Measurements from ENCODE around the gene SF3B4.

The SF3B4 gene

DNA sequence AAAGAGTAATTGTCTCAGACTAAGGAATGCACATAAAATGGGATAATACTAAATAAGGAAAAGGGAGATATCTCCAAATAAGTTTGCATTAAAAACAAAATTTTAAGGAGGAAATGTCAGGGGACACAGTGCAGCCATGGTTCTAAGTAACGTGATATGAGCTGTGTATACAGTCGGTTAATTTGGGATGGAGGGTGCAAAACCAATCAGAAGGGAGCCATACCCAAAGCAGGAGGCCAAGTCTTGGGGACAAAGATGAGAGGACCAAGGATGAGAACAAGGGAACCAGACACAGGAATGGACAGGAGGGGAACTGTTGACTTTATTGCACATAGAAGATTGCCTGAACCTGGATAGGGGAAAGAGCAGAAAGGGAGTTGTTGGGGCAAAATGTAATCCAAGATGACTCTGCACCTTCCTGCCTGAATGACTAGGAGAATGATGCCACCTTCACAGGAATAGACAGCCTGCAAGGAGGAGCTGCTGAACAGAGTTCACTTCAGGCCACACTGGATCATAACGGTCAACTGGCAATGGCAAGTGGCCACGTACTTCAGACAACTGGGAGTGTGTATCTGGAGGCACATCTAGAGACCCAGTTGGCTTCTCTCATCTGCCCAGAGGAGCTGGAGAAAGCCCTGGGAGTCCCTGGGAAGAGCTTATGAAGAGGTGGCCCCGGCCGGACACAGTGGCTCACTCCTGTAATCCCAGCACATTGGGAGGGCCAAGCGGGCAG lies 50.2 kb downstream of the SF3B4 start:
- no peak overlapping the region for H3K4me3 Mint-ChIP-seq
- H3K27me3 Mint-ChIP-seq (ENCODE audit: low read depth, poor library complexity) = no peaks in the 10 kb centered on the region
- no peaks in the 10 kb centered on the region for H3K9me3 Mint-ChIP-seq
- H3K27ac Mint-ChIP-seq = no peak overlapping the region
- H3K36me3 Mint-ChIP-seq (ENCODE audit: low read depth) = no peaks in the 10 kb centered on the region
- no peak for DNase-seq
- TF ChIP-seq, protein P1, sequence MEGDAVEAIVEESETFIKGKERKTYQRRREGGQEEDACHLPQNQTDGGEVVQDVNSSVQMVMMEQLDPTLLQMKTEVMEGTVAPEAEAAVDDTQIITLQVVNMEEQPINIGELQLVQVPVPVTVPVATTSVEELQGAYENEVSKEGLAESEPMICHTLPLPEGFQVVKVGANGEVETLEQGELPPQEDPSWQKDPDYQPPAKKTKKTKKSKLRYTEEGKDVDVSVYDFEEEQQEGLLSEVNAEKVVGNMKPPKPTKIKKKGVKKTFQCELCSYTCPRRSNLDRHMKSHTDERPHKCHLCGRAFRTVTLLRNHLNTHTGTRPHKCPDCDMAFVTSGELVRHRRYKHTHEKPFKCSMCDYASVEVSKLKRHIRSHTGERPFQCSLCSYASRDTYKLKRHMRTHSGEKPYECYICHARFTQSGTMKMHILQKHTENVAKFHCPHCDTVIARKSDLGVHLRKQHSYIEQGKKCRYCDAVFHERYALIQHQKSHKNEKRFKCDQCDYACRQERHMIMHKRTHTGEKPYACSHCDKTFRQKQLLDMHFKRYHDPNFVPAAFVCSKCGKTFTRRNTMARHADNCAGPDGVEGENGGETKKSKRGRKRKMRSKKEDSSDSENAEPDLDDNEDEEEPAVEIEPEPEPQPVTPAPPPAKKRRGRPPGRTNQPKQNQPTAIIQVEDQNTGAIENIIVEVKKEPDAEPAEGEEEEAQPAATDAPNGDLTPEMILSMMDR (IDR thresholded peaks at IDR 0.05) = no peak
- H3K4me1 Mint-ChIP-seq = peaks cover 19% of the 10 kb centered on the region
